Activated CD8-positive, alpha-beta T cell treated with anti-CD3 and anti-CD28 coated beads, Interleukin-2, amount 10 ng/mL, durations not matched to agents 7 days and 5 days (primary cell): ENCODE measurements around the gene MT3. TPM values are rescaled to one million over a fixed set of nuclear protein-coding genes. Genes with fewer than 3 reads are reported as not detected.

ENCODE experiments used
- ATAC-seq: fragments of 150-1000 bp; cut with Tn5 transposase; one replicate; pipeline ENCODE4 v1.10.0; 2021; ENCODE audit warnings: moderate library complexity
- CTCF ChIA-PET: fragments of 350-600 bp; sonication (Branson Sonifier 250); formaldehyde crosslinking; loops from one replicate; lab custom pipeline; 2021; ENCODE audit warnings: antibody characterized with exemption; lab: Charles Lee
- POLR2A ChIA-PET: fragments of 350-600 bp; sonication (Branson Sonifier 250); formaldehyde crosslinking; loops from one replicate; lab custom pipeline; 2021; ENCODE audit warnings: antibody characterized with exemption; lab: Charles Lee
- DNase-seq: peaks from one replicate; pipeline ENCODE4 v3.0.0-alpha.2; 2020
- H3K27ac Mint-ChIP-seq: one replicate; pipeline ENCODE4 v1.8.0; 2021; ENCODE audit warnings: mild to moderate bottlenecking, mixed read lengths
- H3K27me3 Mint-ChIP-seq: one replicate; pipeline ENCODE4 v1.8.0; 2021; ENCODE audit warnings: low read depth, mixed read lengths
- H3K36me3 Mint-ChIP-seq: one replicate; pipeline ENCODE4 v1.8.0; 2021; ENCODE audit warnings: low read depth, mixed read lengths
- H3K4me1 Mint-ChIP-seq: one replicate; pipeline ENCODE4 v1.8.0; 2021; ENCODE audit warnings: low read depth, mixed read lengths
- H3K4me3 Mint-ChIP-seq: one replicate; pipeline ENCODE4 v1.8.0; 2021; ENCODE audit warnings: mild to moderate bottlenecking, mixed read lengths
- H3K9me3 Mint-ChIP-seq: one replicate; pipeline ENCODE4 v1.8.0; 2022; ENCODE audit warnings: mixed read lengths; ENCODE audit not compliant: insufficient read depth
- total RNA-seq, 2 experiments: library from RNA; stranded (reverse); gene quantifications; one replicate each; pipeline ENCODE4 v1.2.3, GENCODE V29; 2021

The MT3 gene
- total RNA-seq, 2 experiments from 2014 or later, result 6.2 to 7.5 TPM

DNA sequence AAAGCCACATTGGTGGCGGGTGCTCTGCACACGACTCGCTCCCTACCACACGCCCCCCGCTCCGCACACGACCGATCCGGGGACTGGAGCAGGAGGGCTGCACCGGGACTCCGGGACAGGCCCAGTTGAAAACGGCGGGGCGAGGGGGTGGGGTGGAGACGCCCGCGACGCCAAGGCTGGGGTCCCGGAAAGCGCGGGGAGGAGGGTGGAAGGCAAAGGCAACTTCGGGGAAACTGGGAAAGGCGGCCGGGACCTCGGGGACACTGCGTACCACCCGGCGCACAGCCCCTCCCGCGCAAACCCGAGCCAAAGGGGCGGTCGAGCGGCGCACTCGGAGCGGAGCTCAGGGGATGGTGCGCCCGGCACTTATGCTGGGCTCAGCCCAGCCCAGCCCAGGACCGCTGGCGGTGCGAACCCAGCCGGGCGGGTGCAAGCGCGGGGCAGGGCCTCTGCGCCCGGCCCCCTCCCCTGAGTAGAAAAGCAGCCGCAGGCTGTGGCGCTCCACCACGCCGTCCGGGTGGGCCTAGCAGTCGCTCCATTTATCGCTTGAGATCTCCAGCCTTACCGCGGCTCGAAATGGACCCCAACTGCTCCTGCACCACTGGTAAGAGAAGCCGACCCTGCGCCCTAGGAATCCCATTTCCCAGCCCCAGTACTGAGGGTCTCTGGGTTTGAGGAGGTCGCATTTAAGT lies 43.0 kb downstream of the MT3 start, which contains the start of gene MT1M:
MT1M (plus strand) TSS at position 504 of the 692 bp plus-strand sequence; CDS start at position 577, 73 bp downstream.
- peaks cover 29% of the 10 kb centered on the region for H3K4me1 Mint-ChIP-seq
- ChIA-PET POLR2A (no interaction called here), CTCF (interaction anchor here (1.1 kb wide), 1 partner anchor 32 kb away, joined by 3 read pairs; no protein-coding TSS in a partner anchor)
- no peak within 1 kb of the TSS for H3K27ac Mint-ChIP-seq
- no peaks in the 10 kb centered on the region for H3K36me3 Mint-ChIP-seq
- H3K9me3 Mint-ChIP-seq, result no peaks in the 10 kb centered on the region
- peak within 1 kb of the TSS; percentile 56 for H3K4me3 Mint-ChIP-seq
- peaks cover 81% of the 10 kb centered on the region for H3K27me3 Mint-ChIP-seq
- DNase-seq, result no peak
- ATAC-seq, result peak; percentile 54

DNA sequence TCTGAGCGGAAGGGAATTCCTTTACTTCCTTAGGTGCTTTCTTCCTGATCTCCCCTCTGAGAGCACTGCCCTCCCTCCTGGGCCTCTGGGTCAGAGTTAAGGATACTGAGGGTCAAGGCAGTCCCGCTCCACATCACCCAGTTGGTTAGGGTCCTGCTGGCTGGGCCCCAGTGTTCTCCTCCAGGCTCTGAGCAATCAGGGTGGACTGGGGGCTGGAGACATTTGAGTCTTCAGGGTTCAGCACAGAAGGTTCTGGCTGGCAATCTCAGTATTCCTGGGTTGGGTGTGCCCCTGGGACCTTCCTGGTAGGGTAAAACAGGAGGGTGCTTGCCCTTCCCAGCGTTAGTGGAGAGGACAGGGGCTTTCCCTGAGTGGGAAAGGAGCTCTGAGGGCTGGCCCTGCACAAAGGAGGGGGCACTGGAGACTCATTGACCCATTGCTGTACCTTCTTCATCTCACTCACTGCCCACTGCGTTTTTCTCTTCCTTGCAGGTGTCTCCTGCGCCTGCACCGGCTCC lies 43.6 kb downstream of the MT3 start:
- Mint-ChIP-seq H3K4me3 (peak overlapping the region; percentile 55), H3K9me3 (no peaks in the 10 kb centered on the region), H3K27me3 (peaks cover 86% of the 10 kb centered on the region), H3K4me1 (peaks cover 32% of the 10 kb centered on the region), H3K36me3 (no peaks in the 10 kb centered on the region), H3K27ac (no peak overlapping the region)
- CTCF ChIA-PET, result no interaction called here
- DNase-seq, result no peak
- no peak for ATAC-seq
- POLR2A ChIA-PET, result no interaction called here

DNA sequence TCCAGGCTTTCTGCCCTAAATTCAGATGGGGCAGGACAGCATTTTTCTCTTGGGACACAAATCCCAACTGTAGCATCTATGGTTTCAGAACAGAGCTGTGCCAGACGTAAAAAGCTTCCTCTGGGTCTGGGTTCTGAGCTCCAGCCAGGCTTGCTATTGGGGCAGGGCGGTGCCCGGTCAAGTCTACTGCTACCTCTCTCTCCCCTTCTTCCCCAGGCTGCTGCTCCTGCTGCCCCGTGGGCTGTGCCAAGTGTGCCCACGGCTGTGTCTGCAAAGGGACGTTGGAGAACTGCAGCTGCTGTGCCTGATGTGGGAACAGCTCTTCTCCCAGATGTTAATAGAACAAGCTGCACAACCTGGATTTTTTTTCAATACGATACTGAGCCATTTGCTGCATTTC lies 44.2 kb downstream of the MT3 start:
- ChIA-PET POLR2A (interaction anchor here (1.7 kb wide), 1 partner anchor 8 kb away, joined by 6 read pairs; the partner anchor contains the start of gene MT1E), CTCF (no interaction called here)
- H3K36me3 Mint-ChIP-seq, result no peaks in the 10 kb centered on the region
- H3K27ac Mint-ChIP-seq, result no peak overlapping the region
- peaks cover 89% of the 10 kb centered on the region for H3K27me3 Mint-ChIP-seq
- no peak for DNase-seq
- no peak for ATAC-seq
- no peaks in the 10 kb centered on the region for H3K9me3 Mint-ChIP-seq
- H3K4me1 Mint-ChIP-seq, result peaks cover 36% of the 10 kb centered on the region
- no peak overlapping the region for H3K4me3 Mint-ChIP-seq

DNA sequence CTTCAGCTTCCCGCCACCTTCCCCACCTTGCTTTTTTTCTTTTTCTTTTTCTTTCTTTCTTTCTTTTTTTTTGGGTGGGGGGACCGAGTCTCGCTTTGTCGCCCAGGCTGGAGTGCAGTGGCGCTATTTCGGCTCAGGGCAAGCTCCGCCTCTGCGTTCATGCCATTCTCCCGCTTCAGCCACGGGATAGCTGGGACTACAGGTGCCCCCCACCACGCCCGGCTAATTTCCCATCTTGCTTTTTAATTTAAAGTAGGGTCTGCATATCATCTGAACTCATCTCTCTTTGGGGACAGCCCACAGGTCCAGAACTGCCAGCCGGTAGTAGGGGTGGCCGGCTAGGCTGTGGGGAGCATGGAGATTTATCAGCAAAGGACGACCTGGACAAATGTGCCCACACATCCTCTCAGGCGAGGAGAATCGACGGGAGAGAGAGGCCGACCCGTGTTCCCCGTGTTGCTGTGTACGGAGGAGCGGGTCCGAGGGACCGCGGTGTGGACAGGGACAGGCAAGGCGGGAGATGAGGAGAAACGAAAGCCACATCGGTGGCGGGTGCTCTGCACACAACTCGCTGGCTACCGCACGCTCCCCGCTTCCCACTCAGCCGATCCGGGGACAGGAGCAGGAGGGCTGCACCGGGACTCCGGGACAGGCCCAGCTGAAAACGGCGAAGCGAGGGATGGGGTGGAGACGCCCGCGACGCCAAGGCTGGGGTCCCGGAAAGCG lies 45.5 kb downstream of the MT3 start:
- no peak overlapping the region for H3K27ac Mint-ChIP-seq
- no peaks in the 10 kb centered on the region for H3K9me3 Mint-ChIP-seq
- ATAC-seq (no peak), DNase-seq (no peak)
- CTCF ChIA-PET, result interaction anchor here (1.5 kb wide), 1 partner anchor 67 kb away, joined by 3 read pairs; no protein-coding TSS in a partner anchor
- H3K4me3 Mint-ChIP-seq, result peak overlapping the region; percentile 30
- peaks cover 91% of the 10 kb centered on the region for H3K27me3 Mint-ChIP-seq
- H3K36me3 Mint-ChIP-seq, result no peaks in the 10 kb centered on the region
- POLR2A ChIA-PET, result interaction anchor here (1.7 kb wide), 1 partner anchor 9 kb away, joined by 6 read pairs; the partner anchor contains the start of gene MT1E
- H3K4me1 Mint-ChIP-seq, result peaks cover 38% of the 10 kb centered on the region

DNA sequence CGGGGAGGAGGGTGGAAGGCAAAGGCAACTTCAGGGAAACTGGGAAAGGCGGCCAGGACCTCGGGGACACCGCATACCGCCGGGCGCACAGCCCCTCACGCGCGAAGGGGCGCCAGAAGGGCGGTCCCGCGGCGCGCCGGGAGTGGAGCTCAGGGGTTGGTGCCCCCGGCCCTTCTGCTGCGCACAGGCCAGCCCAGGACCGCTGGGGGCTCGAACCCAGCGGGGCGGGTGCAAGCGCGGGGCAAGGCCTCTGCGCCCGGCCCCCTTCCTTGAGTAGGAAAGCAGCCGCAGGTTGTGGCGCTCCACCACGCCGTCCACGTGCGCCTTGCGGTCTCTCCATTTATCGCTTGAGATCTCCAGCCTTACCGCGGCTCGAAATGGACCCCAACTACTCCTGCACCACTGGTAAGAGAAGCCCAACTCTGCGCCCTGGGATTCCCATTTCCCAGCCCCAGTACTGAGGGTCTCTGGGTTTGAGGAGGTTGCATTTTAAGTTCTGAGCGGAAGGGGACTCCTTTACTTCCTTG lies 46.2 kb downstream of the MT3 start:
- H3K4me1 Mint-ChIP-seq, result peaks cover 38% of the 10 kb centered on the region
- H3K27ac Mint-ChIP-seq, result no peak overlapping the region
- POLR2A ChIA-PET, result interaction anchor here (0.6 to 1.7 kb wide), 2 partner anchors 10 to 60 kb away, joined by 3 to 6 read pairs; partner anchors contain the start of gene MT1E
- H3K9me3 Mint-ChIP-seq, result no peaks in the 10 kb centered on the region
- H3K27me3 Mint-ChIP-seq, result peaks cover 91% of the 10 kb centered on the region
- H3K4me3 Mint-ChIP-seq, result peak overlapping the region; percentile 40
- DNase-seq, result no peak
- H3K36me3 Mint-ChIP-seq, result no peaks in the 10 kb centered on the region
- CTCF ChIA-PET, result interaction anchor here (1.5 kb wide), 1 partner anchor 67 kb away, joined by 3 read pairs; no protein-coding TSS in a partner anchor
- peak; percentile 11 for ATAC-seq

DNA sequence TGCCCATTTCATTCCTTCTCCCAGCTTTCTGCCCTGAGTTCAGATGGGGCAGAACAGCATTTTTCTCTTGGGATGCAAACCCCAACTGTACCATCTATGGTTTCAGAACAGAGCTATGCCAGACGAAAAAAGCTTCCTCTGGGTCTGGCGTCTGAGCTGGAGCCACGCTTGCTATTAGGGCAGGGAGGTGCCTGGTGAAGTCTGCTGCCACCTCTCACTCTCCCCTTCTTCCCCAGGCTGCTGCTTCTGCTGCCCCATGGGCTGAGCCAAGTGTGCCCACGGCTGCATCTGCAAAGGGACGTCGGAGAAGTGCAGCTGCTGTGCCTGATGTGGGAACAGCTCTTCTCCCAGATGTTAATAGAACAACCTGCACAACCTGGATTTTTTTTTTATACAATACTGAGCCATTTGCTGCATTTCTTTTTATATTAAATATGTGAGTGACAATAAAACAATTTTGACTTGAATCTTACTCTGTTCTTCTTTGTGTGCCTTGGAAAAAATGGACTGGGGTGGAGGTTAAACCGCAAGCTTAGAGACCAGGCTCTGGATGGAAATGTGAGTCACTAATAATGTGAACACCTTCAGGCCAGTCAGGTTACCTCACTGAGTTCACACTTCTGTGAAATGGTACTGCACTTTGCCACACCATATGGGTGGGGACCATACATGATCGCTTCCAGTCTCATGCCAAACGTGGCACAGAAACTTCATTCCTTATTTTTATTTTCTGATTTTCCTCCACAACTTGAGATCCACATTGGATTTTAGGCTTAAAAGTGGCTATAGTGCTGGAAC lies 47.5 kb downstream of the MT3 start:
- no peak overlapping the region for H3K4me3 Mint-ChIP-seq
- ChIA-PET POLR2A (interaction anchor here (1.0 kb wide), 1 partner anchor 46 kb away, joined by 3 read pairs; no protein-coding TSS in a partner anchor), CTCF (interaction anchor here (0.7 kb wide), 1 partner anchor 11 kb away, joined by 3 read pairs; the partner anchor contains the start of gene MT1E)
- H3K27me3 Mint-ChIP-seq, result peaks cover 89% of the 10 kb centered on the region
- H3K9me3 Mint-ChIP-seq, result no peaks in the 10 kb centered on the region
- DNase-seq (no peak), ATAC-seq (no peak)
- no peaks in the 10 kb centered on the region for H3K36me3 Mint-ChIP-seq
- no peak overlapping the region for H3K27ac Mint-ChIP-seq
- H3K4me1 Mint-ChIP-seq, result peaks cover 35% of the 10 kb centered on the region

DNA sequence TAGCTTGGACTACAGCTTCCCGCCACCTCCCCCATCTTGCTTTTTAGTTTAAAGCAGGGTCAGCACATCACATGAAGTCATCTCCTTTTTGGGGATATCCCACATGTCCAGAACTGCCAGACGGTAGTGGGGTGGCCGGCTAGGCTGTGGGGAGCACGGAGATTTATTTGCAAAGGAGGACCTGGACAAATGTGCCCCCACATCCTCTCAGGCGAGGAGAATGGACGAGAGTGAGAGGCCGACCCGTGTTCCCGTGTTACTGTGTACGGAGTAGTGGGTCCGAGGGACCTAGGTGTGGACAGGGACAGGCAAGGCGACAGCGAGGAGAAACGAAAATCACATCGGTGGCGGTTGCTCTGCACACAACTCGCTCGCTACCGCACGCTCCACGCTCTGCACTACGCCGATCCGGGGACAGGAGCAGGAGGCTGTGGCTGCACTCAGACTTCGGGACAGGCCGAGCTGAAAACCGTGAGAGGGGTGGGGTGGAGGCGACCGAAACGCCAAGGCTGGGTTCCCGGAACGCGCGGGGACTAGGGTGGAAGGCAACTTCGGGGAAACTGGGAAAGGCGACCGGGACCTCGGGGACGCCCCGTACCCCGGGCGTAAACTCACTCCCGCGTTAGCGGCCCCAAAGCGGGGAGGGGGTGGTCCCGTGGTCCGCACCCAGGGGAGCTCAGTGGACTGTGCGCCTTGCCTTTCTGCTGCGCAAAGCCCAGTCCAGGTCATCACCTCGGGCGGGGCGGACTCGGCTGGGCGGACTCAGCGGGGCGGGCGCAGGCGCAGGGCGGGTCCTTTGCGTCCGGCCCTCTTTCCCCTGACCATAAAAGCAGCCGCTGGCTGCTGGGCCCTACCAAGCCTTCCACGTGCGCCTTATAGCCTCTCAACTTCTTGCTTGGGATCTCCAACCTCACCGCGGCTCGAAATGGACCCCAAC lies 48.8 kb downstream of the MT3 start, which contains the start of gene MT1A:
MT1A (plus strand) TSS at position 853 of the 937 bp plus-strand sequence; CDS start at position 926, 73 bp downstream.
- ATAC-seq (peak; percentile 54), DNase-seq (no peak)
- Mint-ChIP-seq H3K27ac (no peak within 1 kb of the TSS), H3K4me1 (peaks cover 38% of the 10 kb centered on the region), H3K36me3 (no peaks in the 10 kb centered on the region), H3K9me3 (no peaks in the 10 kb centered on the region), H3K4me3 (peak within 1 kb of the TSS; percentile 62), H3K27me3 (peaks cover 88% of the 10 kb centered on the region)
- ChIA-PET CTCF (interaction anchor here (0.9 kb wide), 1 partner anchor 64 kb away, joined by 3 read pairs; no protein-coding TSS in a partner anchor), POLR2A (no interaction called here)

DNA sequence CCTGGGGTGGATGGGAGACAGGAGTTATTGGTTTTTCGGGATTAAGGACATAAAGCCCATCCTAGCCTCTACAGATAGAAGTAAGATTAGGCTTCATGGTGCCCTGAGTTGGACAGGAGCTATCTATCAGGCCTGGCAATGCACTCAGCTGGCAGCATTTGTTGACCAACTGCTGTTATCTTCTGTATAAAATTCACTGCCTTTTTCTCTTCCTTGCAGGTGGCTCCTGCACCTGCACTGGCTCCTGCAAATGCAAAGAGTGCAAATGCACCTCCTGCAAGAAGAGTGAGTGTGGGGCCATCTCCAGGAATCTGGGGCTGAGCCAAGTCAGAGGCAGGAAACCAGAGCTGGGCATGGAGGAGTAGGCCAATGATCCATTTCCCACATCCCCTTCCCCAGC lies 49.7 kb downstream of the MT3 start:
- Mint-ChIP-seq H3K4me1 (peaks cover 47% of the 10 kb centered on the region), H3K27ac (no peak overlapping the region), H3K4me3 (no peak overlapping the region), H3K9me3 (no peaks in the 10 kb centered on the region), H3K36me3 (no peaks in the 10 kb centered on the region), H3K27me3 (peaks cover 81% of the 10 kb centered on the region)
- DNase-seq, result no peak
- ATAC-seq, result no peak
- CTCF ChIA-PET, result no interaction called here
- POLR2A ChIA-PET, result interaction anchor here (1.0 kb wide), 1 partner anchor 11 kb away, joined by 3 read pairs; no protein-coding TSS in a partner anchor

DNA sequence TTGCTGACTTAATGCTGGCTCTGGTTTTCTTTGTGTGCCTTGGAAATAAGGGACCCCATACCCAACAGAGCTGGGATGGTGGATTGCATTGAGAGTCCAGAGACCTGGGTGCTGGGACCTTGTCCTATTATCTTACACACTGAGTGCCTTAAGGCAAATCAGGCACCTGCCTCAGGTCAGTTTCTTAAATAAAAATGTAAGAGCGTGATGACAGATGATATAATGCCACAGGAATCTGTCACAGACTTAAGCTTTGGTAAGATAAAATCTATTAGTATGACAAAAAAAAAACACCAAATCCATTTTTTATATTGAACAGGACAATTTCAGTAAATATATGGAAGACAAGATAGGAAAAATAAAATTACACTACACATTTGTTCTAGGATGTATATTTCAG lies 50.7 kb downstream of the MT3 start:
- H3K4me3 Mint-ChIP-seq, result no peak overlapping the region
- POLR2A ChIA-PET, result interaction anchor here (1.0 to 1.9 kb wide), 2 partner anchors 12 to 15 kb away, joined by 3 to 7 read pairs; partner anchors contain the start of gene MT1E
- no peak for DNase-seq
- ATAC-seq, result no peak
- H3K9me3 Mint-ChIP-seq, result no peaks in the 10 kb centered on the region
- H3K27ac Mint-ChIP-seq, result no peak overlapping the region
- peaks cover 47% of the 10 kb centered on the region for H3K4me1 Mint-ChIP-seq
- peaks cover 73% of the 10 kb centered on the region for H3K27me3 Mint-ChIP-seq
- no peaks in the 10 kb centered on the region for H3K36me3 Mint-ChIP-seq
- CTCF ChIA-PET, result interaction anchor here (0.9 kb wide), 1 partner anchor 61 kb away, joined by 4 read pairs; no protein-coding TSS in a partner anchor
